Stimulated activated naive CD8-positive, alpha-beta T cell treated with anti-CD3 and anti-CD28 coated beads, Interleukin-15, Interleukin-2, amounts not matched to agents 100 ng/mL and 50 ng/mL, for 24 hours (primary cell): Measurements from ENCODE around the gene MRPS23.

Experiments used
- H3K27ac Mint-ChIP-seq: one replicate; pipeline ENCODE4 v1.8.0; 2021; ENCODE audit warnings: mild to moderate bottlenecking, mixed read lengths
- H3K27me3 Mint-ChIP-seq: one replicate; pipeline ENCODE4 v1.8.0; 2021; ENCODE audit warnings: mixed read lengths
- H3K36me3 Mint-ChIP-seq: one replicate; pipeline ENCODE4 v1.8.0; 2021; ENCODE audit warnings: low read depth, mixed read lengths
- H3K4me1 Mint-ChIP-seq: one replicate; pipeline ENCODE4 v1.8.0; 2021; ENCODE audit warnings: low read depth, mixed read lengths
- H3K4me3 Mint-ChIP-seq: one replicate; pipeline ENCODE4 v1.8.0; 2021; ENCODE audit warnings: mild to moderate bottlenecking, mixed read lengths
- H3K9me3 Mint-ChIP-seq: one replicate; pipeline ENCODE4 v1.8.0; 2021; ENCODE audit warnings: mixed read lengths

Gene MRPS23

DNA sequence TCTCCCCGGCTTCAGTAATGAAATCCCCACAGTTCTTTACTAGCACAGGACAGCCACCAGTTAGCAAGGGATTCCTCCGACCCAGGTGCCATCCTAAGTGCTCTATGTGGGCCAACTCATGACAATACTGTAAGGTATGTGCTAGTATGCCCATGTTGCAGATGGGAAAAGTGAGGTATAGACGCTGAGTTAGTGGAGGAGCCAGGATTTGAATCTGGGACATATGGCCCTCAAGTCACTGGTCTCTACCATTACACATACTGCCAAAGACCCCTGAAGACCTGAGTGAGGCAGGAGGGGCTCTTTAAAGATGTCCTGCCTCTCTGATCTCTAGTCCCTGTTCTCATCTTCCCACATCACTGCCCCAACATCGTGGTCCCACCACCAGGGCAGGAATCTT lies 36.2 kb upstream of the MRPS23 start:
- H3K27ac Mint-ChIP-seq, result no peak overlapping the region
- no peaks in the 10 kb centered on the region for H3K9me3 Mint-ChIP-seq
- no peaks in the 10 kb centered on the region for H3K36me3 Mint-ChIP-seq
- H3K4me1 Mint-ChIP-seq, result no peaks in the 10 kb centered on the region
- H3K4me3 Mint-ChIP-seq, result no peak overlapping the region
- H3K27me3 Mint-ChIP-seq, result no peaks in the 10 kb centered on the region

DNA sequence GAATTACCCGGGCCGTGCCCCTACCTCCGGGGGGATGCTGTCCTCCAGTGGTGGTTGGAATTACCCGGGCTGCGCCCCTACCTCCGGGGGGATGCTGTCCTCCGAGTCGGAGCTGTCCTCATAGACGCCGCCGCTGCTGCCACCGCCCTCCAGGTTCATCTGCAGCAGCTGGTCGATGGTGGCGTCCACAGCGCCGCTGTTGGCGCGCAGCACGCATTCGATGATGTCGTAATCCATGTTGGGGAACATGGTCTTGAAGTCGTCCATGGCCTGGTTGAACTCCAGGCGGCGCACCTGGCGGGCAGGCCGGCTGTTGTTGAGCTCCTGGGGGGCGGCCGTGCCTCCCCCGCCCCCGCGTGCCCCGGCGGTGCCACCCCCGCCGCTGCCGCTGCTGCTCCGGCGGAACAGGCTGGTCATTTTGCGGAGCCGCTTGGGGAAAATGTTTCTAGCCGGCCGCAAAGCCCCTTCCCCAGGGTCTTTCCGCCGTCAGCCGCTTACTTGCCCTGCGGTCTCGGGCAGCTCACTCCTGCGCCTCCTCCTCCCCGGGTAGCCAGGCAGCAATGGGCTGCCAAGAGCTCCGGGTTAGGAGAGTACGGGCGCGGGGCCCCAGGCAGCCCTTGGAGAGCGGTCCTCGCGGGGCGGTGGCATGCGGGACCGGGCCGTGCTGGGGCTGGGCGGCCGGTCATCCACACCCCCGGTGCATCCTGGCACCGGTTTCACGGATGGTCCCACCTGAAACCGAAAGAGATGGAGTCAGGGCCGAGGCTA lies 35.5 kb upstream of the MRPS23 start:
- Mint-ChIP-seq H3K36me3 (no peaks in the 10 kb centered on the region), H3K4me1 (peaks cover 6% of the 10 kb centered on the region), H3K4me3 (no peak overlapping the region), H3K27me3 (no peaks in the 10 kb centered on the region), H3K9me3 (no peaks in the 10 kb centered on the region), H3K27ac (no peak overlapping the region)

DNA sequence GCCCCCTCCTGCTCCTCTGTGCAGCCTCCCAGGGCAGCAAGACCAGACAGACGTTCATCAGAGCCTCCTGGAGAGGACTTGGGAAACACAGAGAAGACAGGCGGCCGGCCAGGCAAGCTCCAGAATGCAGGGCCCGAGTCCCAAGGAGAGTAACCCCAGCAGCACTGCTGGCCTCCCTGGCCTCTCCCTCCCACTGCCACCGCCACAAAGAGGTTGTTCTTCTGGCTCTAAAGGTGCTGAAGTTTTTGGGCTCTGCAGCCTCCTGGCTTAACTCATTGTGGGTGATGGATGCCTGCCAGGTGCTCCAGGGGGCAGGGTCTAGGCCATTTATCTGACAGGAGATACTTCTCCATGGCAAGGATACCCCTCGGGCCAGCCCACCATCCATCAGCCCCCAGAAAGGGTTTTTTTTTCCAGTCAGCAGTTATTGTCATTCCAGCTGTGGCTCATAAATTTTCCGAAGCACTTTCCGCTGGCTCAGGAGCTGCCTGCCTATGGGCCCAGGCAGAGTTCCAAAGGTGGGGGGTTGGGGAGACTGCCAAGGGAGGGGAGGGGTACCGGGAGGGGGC lies 32.0 kb upstream of the MRPS23 start:
- Mint-ChIP-seq H3K36me3 (no peaks in the 10 kb centered on the region), H3K4me3 (no peak overlapping the region), H3K27me3 (no peaks in the 10 kb centered on the region)

DNA sequence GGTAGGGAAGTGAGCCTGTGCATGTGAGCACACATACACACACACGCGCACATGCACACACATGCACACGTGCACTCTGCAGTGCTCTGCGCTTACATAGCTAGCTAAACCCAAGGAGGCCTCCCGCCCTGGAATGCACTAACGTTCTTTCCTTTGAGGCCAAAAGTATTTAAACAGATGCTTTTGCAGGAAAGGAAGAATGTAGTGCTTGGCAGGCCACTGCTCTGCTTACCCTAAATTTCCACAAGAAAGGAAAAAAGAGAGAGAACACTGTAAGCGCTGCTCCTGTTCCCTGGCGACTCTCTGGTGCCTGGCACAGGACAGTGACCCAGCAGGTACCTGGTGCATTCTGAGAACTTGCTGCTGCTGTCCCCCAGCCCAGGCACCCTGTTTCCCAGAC lies 31.3 kb upstream of the MRPS23 start:
- no peak overlapping the region for H3K27ac Mint-ChIP-seq
- no peak overlapping the region for H3K4me3 Mint-ChIP-seq
- peaks cover 3% of the 10 kb centered on the region for H3K27me3 Mint-ChIP-seq
- H3K9me3 Mint-ChIP-seq, result no peaks in the 10 kb centered on the region
- H3K36me3 Mint-ChIP-seq, result no peaks in the 10 kb centered on the region
- peaks cover 26% of the 10 kb centered on the region for H3K4me1 Mint-ChIP-seq

More for the DNA sequence above, 32.0 kb upstream of the MRPS23 start:
- Mint-ChIP-seq H3K27ac (no peak overlapping the region), H3K4me1 (peaks cover 26% of the 10 kb centered on the region), H3K9me3 (no peaks in the 10 kb centered on the region)

DNA sequence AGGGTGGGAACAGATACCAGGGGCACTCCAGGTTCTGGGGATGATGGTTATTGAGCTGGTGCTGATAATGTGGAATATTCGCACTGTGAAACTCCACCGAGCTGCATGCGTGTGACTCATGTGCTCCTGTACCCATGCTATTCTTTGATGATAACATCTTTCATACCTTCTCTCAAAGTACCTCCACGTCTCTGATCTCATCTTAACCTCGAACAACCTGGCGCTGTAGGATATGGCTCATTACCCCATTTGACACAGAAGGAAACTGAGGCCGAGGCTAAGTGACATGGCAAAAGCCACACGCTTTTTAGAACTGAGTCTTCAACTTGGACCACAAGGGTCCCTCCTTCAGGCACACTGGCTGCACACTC lies 30.2 kb upstream of the MRPS23 start:
- H3K9me3 Mint-ChIP-seq, result no peaks in the 10 kb centered on the region
- H3K36me3 Mint-ChIP-seq, result no peaks in the 10 kb centered on the region
- H3K4me1 Mint-ChIP-seq, result peaks cover 29% of the 10 kb centered on the region
- peaks cover 7% of the 10 kb centered on the region for H3K27me3 Mint-ChIP-seq
- peak overlapping the region; percentile 10 for H3K27ac Mint-ChIP-seq
- H3K4me3 Mint-ChIP-seq, result no peak overlapping the region

DNA sequence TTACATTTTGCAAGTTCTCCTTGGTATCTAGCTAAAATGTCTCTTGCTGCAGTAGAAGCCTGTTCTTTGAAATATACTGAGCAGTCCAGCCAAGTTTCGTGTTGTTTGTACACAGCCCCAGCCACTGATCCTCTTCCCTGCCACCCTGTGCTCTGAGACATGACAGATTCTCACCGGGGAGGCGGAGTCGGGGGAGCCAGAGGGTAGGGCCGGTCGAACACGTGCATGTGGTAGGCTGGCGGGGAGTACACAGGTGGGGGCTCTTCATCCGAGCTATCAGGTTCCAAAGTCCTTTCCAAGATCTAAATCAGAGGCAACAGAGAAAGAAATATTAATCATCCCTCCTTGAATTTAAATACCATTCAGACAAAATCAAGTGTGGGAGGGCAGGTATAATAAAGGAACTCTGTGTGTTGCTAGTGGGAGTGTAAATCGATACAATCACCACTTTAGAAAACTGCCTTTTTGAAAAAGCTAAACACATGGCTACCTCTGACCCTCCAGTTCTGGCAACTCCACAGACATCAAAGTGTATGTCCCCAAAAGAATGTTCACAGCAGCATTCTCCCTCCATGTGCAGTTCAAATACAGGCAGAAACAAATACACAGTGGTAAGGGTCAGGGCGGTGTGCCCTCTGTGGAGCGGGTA lies 29.7 kb upstream of the MRPS23 start:
- peak overlapping the region; percentile 10 for H3K27ac Mint-ChIP-seq

DNA sequence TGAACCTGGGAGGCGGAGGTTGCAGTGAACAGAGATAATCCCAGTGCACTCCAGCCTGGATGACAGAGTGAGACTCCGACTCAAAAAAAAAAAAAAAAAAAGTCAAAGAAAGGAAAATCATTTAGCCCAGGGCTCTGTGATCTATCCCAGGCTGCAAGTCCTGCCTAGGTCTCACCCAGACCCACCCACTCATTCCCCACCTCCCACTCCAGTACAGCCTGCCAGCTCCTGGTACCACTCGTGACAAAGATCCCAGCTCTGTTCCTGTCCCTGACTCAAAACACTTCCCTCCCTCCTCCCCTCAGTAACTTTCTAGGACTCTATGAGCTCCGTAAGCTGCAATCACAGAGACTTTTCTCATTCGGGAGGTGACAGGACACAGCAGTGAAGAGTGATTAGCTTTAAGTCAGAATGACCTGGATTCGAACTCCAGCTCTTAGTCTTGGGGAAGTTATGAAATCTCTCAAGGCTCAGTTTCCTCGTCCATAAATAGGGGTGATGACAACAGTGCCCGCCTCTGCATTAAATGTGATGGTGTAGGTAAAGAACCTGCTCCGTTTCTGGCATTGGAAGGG lies 28.0 kb upstream of the MRPS23 start:
- Mint-ChIP-seq H3K9me3 (no peaks in the 10 kb centered on the region), H3K36me3 (no peaks in the 10 kb centered on the region), H3K4me3 (no peak overlapping the region), H3K27me3 (peaks cover 20% of the 10 kb centered on the region), H3K27ac (no peak overlapping the region), H3K4me1 (peaks cover 38% of the 10 kb centered on the region)

More for the DNA sequence above, 29.7 kb upstream of the MRPS23 start:
- Mint-ChIP-seq H3K4me1 (peaks cover 32% of the 10 kb centered on the region), H3K9me3 (no peaks in the 10 kb centered on the region), H3K27me3 (peaks cover 7% of the 10 kb centered on the region), H3K36me3 (no peaks in the 10 kb centered on the region), H3K4me3 (no peak overlapping the region)

DNA sequence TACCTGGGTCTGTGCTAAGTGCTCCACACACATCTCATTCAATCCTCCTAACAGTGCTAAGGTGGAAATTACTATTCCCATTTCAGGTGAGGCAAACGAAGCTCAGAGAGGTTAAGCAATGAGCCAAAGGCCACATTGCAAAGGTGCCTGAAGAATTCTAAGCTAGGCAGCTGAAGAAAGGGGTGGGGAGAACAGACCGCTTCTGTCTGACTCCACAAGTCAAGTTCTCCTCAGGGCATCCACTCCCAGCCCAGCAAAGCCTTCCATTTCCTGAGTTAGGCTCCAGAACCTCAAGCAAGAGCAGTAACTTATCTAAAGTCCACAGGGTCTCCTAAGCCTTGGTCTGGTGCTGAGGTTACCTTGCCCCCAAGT lies 27.0 kb upstream of the MRPS23 start:
- H3K27ac Mint-ChIP-seq, result no peak overlapping the region
- no peaks in the 10 kb centered on the region for H3K36me3 Mint-ChIP-seq
- H3K4me3 Mint-ChIP-seq, result no peak overlapping the region
- H3K27me3 Mint-ChIP-seq, result peaks cover 22% of the 10 kb centered on the region
- H3K9me3 Mint-ChIP-seq, result no peaks in the 10 kb centered on the region
- peaks cover 41% of the 10 kb centered on the region for H3K4me1 Mint-ChIP-seq

DNA sequence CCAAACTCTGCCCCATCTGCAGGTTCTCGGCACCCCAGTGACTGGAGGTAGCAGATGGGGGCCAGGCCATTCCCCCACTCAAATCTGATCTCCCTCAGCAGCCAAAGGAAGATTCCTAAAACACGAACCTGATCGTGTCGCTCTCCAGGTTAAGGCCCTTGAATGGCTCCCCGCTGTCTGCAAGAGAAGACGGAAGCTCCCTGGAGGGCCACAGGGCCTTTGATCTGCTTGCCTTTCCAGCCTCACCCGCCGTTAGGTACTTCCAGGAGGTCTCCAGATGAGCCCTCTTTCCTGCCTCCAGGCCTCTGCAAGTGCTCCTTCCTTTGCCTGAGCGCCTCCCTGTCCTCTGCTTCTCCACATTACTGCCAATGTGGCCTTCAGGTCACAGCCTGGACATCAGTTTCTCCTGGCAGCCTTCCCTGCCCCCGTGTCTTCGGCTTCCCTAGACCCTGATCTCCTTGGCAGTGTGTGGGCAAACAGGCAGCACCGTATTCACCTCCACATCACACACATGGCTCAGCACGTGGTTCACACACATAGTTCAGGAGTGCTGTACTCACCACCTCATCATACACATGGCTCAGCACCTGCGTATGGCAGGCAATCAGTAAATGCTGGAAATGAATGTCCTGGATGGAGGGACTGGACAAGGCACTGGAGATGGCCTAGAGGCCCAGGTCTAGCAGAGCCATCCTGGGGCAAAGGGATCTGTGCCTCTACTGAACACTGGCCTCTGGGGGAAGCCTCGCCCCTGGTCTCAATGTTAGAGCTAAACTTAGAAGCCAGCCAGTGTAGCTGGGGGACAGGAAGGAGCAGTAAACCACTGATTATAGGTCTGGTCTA lies 26.4 kb upstream of the MRPS23 start:
- Mint-ChIP-seq H3K27me3 (peaks cover 22% of the 10 kb centered on the region), H3K4me1 (peaks cover 41% of the 10 kb centered on the region), H3K27ac (no peak overlapping the region), H3K9me3 (no peaks in the 10 kb centered on the region), H3K4me3 (no peak overlapping the region), H3K36me3 (no peaks in the 10 kb centered on the region)

DNA sequence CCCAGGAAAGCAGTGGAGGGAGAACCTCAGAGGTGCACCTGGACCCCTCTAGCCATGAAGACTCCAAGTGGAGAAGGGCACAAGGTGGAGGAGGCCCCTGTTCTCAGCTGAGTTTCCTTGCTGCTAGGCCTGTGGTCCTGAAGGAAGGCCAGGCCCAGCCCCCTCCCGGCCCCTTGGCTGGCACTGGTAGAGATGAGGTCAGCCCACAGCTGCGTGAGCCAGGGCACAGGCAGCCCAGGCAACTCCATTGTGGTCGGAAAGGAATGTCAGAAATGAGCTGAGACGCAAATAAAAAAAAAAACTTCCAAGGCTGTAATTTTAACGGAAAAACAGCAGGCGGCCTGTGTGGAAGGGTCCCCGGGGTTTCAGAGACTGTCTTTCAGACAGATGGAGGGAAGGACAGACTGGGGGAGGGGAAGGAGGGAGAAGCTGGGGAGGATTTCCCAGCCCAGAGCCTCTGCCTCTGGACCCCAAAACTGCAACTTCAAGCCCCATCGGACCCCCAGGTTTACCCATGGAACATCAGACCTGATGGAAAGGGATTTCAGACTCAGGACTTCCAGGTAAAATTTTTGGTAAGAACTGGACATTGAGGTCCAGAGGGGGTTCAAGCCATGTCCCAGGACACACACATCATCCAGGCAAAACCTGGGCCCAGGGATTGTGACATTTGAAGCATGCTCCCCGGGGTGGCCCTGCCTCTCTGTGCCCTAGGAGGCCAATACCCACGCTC lies 25.6 kb upstream of the MRPS23 start:
- Mint-ChIP-seq H3K27ac (no peak overlapping the region), H3K36me3 (no peaks in the 10 kb centered on the region), H3K4me3 (no peak overlapping the region), H3K9me3 (no peaks in the 10 kb centered on the region), H3K4me1 (peaks cover 36% of the 10 kb centered on the region), H3K27me3 (peaks cover 23% of the 10 kb centered on the region)

DNA sequence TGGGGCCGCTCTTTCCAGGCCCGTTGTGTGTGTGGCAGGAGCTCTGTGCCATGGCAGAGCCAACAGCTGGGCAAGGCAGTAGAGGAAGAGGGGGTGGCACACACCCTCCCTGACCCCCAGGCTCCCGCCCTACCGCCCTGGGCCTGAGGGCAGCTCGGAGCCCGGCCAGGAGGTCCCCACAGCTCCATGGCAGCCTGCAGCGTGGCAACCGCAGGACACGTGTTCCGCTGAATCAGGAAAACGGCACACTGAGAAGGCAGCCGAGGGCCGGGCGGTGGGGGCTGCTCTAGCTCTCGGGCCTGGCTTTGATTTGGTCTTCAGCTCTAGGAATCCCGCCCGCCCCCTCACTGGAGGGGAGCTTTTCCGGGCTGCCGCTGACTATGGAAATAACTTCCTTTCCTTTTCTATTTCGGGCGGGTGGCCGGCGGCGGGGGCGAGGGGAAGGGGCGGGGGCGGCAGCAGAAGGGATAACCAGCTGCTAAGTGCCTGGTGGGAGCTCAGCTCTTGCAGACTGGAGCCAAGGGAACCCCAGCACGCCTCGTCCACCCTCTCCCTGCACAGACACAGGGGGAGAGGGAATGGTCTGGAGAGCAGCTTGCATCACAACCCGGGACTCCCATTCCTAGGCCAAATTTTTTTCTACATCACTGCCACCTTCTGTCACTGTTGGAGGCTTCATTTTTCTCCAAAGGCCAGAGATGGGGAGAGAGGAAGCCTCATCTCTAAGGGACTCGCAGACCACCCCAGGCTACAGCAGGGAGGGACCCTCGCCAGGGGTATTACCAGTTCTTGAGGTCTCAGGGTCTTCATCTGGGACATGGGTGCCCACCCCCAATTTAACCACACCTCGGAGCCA lies 24.8 kb upstream of the MRPS23 start:
- no peak overlapping the region for H3K27ac Mint-ChIP-seq
- H3K9me3 Mint-ChIP-seq, result no peaks in the 10 kb centered on the region
- H3K36me3 Mint-ChIP-seq, result no peaks in the 10 kb centered on the region
- H3K4me3 Mint-ChIP-seq, result no peak overlapping the region
- peaks cover 30% of the 10 kb centered on the region for H3K27me3 Mint-ChIP-seq
- peaks cover 28% of the 10 kb centered on the region for H3K4me1 Mint-ChIP-seq

DNA sequence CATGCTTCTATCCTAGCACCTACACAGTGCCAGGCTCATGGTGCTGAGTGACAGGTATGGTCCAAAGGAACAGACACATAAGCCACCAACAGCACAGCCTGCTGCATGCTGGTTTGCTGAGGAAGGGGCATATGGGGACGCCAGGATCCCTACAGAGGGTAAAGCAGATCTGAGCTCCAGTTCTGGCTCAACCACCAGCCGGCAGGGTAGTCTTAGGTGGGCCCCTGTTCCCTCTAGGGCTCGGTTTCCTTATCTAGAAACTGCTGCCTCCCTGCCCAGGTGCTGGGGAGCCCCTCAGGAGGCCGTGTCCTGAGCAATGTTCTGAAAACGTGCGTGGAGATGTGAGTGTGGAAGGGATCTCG lies 24.2 kb upstream of the MRPS23 start:
- no peaks in the 10 kb centered on the region for H3K36me3 Mint-ChIP-seq
- no peak overlapping the region for H3K4me3 Mint-ChIP-seq
- H3K9me3 Mint-ChIP-seq, result no peaks in the 10 kb centered on the region
- peaks cover 30% of the 10 kb centered on the region for H3K27me3 Mint-ChIP-seq
- peaks cover 22% of the 10 kb centered on the region for H3K4me1 Mint-ChIP-seq
- H3K27ac Mint-ChIP-seq, result no peak overlapping the region

DNA sequence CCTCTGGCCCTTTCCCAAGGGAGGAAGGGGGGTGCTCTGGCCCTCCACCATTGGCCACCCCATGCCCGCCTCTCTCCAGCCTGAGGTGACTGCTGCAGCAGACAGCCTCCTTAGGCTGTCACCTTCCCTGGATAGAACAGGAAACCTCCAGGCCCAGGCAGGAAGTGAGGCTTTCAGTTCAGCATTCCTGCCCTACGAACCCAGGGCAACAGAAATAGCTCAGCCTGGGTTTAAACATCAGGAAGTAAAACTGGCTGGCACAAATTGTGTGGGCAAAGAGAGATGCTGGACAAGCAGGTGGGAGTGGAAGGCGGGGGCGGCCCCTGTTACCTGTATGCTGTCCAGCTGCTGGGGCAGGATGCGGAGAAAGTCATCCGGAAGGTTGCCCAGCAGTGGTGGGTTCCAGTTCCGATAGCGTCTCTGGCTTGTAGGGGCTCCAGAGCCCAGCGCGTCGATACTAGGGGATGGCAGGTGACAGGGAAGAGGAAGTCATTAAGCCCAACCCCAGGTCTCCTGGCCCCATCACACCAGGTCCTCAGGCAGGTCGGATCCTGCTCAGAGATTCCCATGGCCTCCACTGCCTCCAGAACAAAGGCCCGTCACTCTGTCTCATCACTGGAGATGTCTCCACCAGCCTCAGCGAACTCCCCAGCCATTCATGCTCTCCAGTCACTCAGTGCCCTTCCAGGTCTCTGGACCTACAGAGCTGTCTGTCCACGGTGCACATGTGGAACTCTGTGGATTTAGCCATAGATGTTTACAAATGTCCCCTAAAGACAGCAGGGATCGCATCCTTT lies 23.6 kb upstream of the MRPS23 start:
- Mint-ChIP-seq H3K36me3 (no peaks in the 10 kb centered on the region), H3K4me3 (no peak overlapping the region), H3K4me1 (peaks cover 24% of the 10 kb centered on the region), H3K9me3 (no peaks in the 10 kb centered on the region), H3K27me3 (peaks cover 30% of the 10 kb centered on the region), H3K27ac (no peak overlapping the region)
